GM12864 (cell line): ENCODE measurements around the gene COL25A1.
A peak's percentile ranks its signal among the peaks of the same experiment; 100 is the strongest.

Source experiments
- DNase-seq: peaks from one replicate; pipeline ENCODE4 v3.0.0-alpha.2; 2011; ENCODE audit warnings: low read depth
- H3K4me3 ChIP-seq: 2 replicates; pipeline ENCODE4 v1.5.1; 2011; ENCODE audit warnings: mild to moderate bottlenecking, low read depth, low read length, control low read depth
- CTCF ChIP-seq: IDR thresholded peaks from 2 replicates; pipeline ENCODE4 v1.5.1; 2011; ENCODE audit warnings: low read depth, mild to moderate bottlenecking, moderate library complexity, low read length, control low read depth, inconsistent platforms; ENCODE audit errors: missing control alignments

Gene COL25A1

GRCh38 chr4:109294006-109294405 lies 8.5 kb downstream of the COL25A1 start:
- TF ChIP-seq CTCF, result peak; percentile 74
- DNase-seq, result peak; percentile 29
- H3K4me3 ChIP-seq, result no peak overlapping the region

- no peak overlapping the region for H3K4me3 ChIP-seq
- TF ChIP-seq CTCF, result no peak
- DNase-seq, result no peak
Observed at GRCh38 chr4:109291707-109292238, 10.7 kb downstream of the COL25A1 start.

- H3K4me3 ChIP-seq, result no peak overlapping the region
- TF ChIP-seq CTCF, result no peak
- DNase-seq, result no peak
Observed at GRCh38 chr4:109290918-109291317, 11.5 kb downstream of the COL25A1 start.

GRCh38 chr4:109278594-109279031 lies 23.8 kb downstream of the COL25A1 start:
- H3K4me3 ChIP-seq, result no peak overlapping the region
- TF ChIP-seq CTCF, result no peak
- DNase-seq, result peak; percentile 10

- no peak overlapping the region for H3K4me3 ChIP-seq
- TF ChIP-seq CTCF, result no peak
- no peak for DNase-seq
Observed at GRCh38 chr4:109276482-109277095, 25.9 kb downstream of the COL25A1 start.

- no peak for DNase-seq
- H3K4me3 ChIP-seq, result no peak overlapping the region
- no peak for TF ChIP-seq CTCF
Observed at GRCh38 chr4:109275066-109275745, 27.3 kb downstream of the COL25A1 start.
